GM19328 (cell line): ENCODE results near the gene SLC26A6.

ENCODE experiments used
- ATAC-seq: cut with Tn5 transposase; IDR thresholded peaks from one replicate; pipeline ENCODE4 v1.9.1; 2021; ENCODE audit warnings: mild to moderate bottlenecking, moderate library complexity; ENCODE audit not compliant: unreplicated experiment

Gene SLC26A6

DNA sequence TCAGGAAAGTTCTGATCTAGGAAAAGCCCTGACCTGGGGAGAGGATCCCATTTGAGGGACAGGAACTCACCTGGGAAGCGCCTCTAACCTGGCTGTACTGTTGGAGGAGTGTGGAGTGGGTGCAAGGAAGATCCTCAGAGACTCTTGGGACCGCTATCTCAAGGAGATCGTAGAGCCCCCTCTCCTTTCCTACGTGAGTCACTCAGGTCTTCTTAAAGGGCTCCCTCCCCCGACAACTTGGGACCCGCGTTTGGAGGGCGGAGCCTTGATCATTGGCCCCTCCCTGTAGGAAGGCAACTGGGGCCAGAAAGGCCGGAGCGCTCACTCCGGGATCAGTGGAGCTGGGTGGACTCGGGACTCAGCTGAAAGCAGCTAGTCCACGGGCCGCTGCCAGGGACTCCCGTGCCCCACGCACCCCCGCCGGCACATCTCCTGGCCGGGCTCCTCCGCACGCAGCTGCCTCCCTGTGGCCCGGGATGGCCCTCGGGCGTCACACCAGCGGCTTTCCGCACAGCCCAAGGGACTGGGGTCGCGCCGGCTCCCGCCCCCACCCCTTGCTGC lies 520 bp downstream of the SLC26A6 start:
- ATAC-seq: no peak

- ATAC-seq: no peak
Observed at GRCh38 chr3:48633743-48634142, 1.5 kb downstream of the SLC26A6 start.

- ATAC-seq: no peak
Observed at GRCh38 chr3:48633256-48633655, 2.0 kb downstream of the SLC26A6 start.

- ATAC-seq: no peak
Observed at GRCh38 chr3:48631516-48632448, 3.5 kb downstream of the SLC26A6 start.

DNA sequence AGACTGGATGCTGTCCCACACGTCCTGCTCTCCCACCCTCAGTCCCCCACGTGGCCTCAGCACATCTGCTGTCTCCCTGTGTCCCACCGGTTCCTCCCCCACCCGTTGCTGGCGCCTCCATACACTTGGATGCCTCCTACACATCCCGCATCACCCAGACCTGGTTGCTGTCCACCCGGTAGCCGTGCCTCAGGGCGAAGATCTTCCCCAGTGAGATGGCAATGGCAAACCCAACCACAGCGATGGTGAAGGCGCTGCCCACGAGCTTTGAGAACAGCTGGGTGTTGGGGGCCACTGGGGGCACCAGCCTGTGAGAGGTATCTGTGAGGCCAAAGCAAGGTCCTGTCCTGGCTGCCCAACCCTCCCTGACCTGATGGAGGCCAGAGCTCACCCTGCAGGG lies 4.4 kb downstream of the SLC26A6 start:
- ATAC-seq: no peak

DNA sequence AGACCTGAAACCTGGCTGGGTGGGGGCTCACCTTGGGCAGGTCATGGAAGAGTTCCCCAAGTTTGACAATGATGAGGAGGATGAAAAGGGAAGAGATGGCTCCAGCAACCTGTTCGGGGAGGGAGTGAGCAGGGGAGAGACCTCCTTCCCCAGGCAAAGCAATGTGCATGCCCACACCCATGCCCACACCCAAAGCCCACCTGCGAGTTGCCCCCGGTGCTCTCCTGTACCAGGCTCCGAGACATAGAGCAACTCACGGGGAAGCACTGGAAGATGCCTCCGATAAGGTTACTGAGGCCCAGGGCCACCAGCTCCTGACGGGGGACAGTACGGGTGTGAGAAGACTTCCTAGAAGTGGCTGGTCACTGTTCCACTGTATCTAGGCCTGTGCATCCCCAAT lies 4.9 kb downstream of the SLC26A6 start:
- ATAC-seq: no peak

GRCh38 chr3:48629894-48630293 lies 5.4 kb downstream of the SLC26A6 start:
- ATAC-seq: no peak

DNA sequence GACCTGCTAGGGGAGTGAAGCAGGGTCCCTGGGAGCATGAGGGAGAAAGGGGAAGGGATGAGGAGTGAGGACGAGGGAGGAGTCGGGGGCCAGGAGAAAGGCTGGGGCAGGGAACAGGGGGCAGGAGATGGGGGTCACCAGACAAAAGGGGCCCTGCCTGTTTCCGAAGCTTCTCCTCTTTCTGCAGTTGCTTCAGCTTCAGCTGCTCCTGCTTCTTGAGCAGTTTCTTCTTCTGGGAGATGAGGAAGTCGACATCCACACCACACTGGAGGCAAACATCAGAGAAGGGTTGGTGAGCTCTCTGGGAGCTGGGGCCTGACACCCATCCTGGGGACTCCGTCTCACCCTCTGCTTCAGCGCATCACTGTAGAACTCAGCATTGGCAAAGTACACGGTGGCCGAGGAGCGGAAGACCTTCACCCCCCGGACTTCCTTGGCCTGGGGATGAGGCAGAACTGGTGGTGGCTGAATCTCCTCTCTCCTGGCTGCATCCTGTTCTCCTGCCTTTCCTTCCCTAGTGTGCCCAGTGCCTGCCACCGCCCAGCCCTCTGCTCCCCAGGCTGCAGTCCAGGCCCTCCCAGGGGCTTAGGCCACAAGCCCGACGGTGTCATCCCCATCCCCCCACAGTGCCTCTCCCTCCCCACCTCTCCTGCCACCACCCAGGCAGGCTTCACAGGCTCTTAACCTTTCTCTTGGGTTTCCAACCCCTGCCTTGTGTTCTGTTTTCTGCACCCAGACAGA lies 6.8 kb downstream of the SLC26A6 start:
- no peak for ATAC-seq

- no peak for ATAC-seq
Observed at GRCh38 chr3:48625600-48625999, 9.7 kb downstream of the SLC26A6 start.

GRCh38 chr3:48624767-48625166 lies 10.5 kb downstream of the SLC26A6 start:
- ATAC-seq: no peak

DNA sequence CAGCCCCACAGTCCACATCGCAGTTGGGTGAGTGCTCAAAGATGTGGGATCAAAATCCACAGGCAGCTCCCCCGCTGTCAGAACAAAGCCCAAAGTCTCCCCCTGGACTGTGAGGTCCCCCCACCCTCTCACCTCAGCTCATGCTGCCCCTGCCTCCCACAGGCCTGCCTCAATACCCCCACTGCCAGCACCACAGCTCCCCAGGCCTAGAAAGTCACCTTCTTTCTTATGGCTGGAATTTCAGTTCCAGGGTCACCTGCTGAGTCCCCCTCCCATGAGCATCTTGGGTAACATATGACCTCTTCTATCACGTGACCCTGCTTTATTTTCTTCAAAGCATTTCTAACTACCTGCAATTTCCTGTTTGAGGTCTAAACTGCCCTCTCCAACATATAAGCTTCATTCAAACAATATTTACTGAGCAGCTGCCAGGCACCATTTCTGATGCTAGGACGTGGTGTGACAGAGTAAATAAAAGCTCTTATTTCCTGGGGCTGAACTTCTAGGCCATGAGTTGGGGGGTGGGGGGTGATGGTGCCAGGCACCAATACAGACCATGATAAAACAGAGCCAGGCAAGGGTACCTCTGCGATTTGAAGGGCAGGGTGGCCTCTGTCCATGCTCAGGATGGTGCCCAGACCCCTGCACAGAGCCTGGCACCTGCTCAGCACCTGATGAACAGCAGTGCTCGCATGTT lies 11.3 kb downstream of the SLC26A6 start:
- no peak for ATAC-seq

DNA sequence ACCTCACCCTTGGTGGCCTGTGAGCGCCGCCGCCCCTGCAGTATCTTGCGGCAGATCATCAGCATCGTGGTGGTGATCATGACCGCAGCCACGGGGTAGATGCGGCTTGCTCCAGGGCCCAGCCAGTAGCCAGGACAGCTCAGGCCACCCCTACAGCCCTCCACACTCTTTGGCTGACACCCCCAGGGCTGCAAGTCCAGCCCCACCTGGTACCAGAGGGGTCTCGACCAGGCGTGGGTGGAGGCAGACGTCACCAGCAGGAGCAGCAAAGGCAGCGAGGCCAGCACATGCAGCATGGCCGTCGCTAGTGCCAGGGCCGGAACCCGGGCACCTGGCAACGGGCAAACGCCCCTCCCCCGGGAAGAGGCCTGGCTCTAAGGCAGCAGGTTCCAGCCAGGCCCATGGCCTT lies 13.8 kb downstream of the SLC26A6 start, which contains the start of gene TMEM89:
TSS of gene TMEM89 (minus strand) at position 309 of the 409 bp plus-strand sequence. CDS start at position 296, 13 bp downstream.
- no peak for ATAC-seq

DNA sequence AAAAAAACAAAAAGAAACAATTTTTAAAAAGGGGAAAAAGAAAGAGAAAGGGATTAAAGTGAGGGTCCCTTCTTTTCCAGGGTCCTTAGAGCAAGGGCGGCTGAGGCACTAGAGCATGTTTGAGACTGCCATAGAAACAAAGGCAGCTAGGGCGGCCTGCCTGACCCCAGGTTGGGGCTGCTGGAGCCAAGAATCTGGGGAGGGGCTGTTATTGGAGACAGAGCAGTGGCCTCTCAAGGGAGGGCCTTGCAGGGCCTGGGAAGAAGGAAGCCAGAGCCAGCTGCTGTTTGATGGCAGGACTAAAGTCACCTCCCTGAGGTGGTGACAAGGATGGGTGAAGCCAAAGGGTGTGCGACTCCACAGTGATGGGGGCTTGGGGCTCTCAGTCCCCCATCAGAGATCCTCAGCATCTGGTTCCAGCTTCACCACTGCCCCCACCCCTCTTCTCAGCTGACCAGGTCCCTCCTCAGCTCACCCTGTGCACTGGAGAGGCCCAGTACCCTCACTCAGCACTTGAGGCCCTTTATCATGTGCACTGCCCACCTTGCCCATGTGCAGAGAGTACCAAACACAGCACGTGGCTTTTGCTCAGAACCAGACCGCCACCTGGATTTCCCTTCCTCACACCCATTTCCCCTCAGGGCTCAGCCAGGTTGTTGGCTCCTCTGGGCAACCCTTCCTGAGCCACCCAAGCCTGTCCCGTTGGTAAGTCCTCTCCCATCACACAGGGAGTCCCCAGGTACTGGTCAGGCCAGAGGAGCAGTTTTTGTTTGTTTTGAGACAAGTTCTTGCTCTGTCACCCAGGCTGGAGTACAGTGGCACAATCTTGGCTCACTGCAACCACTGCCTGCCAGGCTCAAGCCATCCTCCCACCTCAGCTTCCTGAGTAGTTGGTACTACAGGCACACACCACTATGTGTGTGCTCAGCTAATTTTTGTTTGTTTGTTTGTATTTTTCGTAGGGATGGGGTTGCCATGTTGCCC lies 15.4 kb downstream of the SLC26A6 start:
- no peak for ATAC-seq

- no peak for ATAC-seq
Observed at GRCh38 chr3:48617559-48617958, 17.7 kb downstream of the SLC26A6 start.

- no peak for ATAC-seq
Observed at GRCh38 chr3:48614044-48614443, 21.2 kb downstream of the SLC26A6 start.

DNA sequence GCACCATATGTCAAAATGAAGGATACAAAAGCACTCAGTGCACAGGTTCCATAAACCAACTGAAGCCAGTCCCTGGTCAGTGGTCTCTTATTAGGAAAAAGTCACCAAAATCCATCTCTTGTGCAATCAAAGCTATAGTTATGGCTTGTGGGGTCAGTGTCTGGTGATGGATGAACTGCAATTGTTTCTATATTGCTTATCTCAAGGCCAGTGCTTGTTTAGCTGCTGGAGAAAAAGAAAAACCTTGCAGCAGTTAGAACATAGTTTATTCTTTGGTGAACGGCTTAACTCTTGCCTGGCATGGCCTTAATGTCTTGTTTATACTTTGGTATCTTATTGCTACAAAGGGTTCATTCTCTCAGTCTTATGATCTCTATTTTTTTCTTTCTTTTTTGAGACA lies 23.0 kb downstream of the SLC26A6 start:
- no peak for ATAC-seq

- peak; percentile 96 for ATAC-seq
Observed at GRCh38 chr3:48609088-48610005, 25.9 kb downstream of the SLC26A6 start, which contains the start of gene UQCRC1. Gene UQCRC1, minus strand, starts transcription at chr3:48609646. Its CDS starts 26 bp downstream, at chr3:48609620.

- ATAC-seq: no peak
Observed at GRCh38 chr3:48607519-48607918, 27.7 kb downstream of the SLC26A6 start.

GRCh38 chr3:48601622-48601994 lies 33.7 kb downstream of the SLC26A6 start:
- no peak for ATAC-seq
